Measurements from ENCODE around the gene JAG2. TPM values are rescaled to one million over a fixed set of nuclear protein-coding genes. Genes with fewer than 3 reads are reported as not detected.
A peak's percentile ranks its signal among the peaks of the same experiment; 100 is the strongest.

JAG2 gene
- total RNA-seq, 3 donors from 2014 or later: 4.2 to 15.4 (median 13.1) TPM

GRCh38 chr14:105197211-105197641 is 28.6 kb upstream of the JAG2 start:
- DNase-seq (ENCODE audit: low spot score in 2 of 2): no peak
- Histone ChIP-seq H3K9me3 (no peaks in the 10 kb centered on the region), H3K27ac (peak overlapping the region in 1 of 2 donors; percentile 63), H3K27me3 (peaks cover 9 to 55% of the 10 kb centered on the region in 2 donors), H3K4me3 (peak overlapping the region in 1 of 3 donors; percentile 63), H3K4me1 (peaks cover 6 to 22% of the 10 kb centered on the region in 2 donors), H3K36me3 (no peaks in the 10 kb centered on the region)
- intact Hi-C loops (cut with DNase I; ENCODE audit: low total_unique reads): no loop called here
- no peak for TF ChIP-seq CTCF (IDR thresholded peaks at IDR 0.05)
- no peak for TF ChIP-seq POLR2A (IDR thresholded peaks at IDR 0.05)
- no peak for TF ChIP-seq POLR2AphosphoS5 (IDR thresholded peaks at IDR 0.05)

DNA sequence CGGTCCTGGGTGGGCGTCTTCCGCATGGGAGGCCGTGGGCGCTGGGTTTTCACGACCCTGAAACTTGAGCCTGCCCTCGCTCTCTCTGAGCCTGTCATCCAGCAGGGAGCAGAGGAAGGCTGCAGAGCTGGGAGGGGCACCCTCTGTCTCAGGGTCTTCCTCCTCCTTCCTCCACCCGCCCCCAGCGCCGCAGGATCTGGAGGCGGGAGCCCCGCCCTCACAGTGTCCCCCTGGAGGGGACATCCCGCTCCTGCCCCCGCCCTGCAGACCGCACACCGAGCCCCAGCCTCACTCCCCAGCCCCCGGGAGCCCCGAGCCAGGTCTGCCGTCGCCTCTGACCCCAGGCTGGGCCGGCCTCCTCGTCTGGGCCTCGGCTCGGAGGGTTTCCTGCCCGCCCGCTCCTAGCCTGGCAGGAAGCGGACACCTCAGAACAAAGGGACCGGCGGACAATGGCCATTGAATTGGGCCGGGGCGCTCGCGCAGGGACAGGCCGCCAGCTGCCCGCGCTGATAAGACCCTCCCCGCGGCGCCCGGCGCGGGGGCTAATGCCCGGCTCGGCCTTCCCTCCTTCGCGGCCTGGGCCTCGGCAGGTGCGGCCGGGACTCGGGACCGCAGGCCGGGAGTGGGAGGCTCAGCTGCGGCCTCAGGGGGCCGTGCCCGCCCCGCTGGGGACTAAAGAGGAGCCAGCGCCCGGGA is 27.8 kb upstream of the JAG2 start:
- no peak for DNase-seq (ENCODE audit: low spot score in 2 of 2)
- H3K27me3 ChIP-seq: peaks cover 9 to 54% of the 10 kb centered on the region in 2 donors
- H3K27ac ChIP-seq: peak overlapping the region in 1 of 2 donors; percentile 63
- intact Hi-C loops (cut with DNase I; ENCODE audit: low total_unique reads): no loop called here
- TF ChIP-seq CTCF (IDR thresholded peaks at IDR 0.05): no peak
- no peak for TF ChIP-seq POLR2A (IDR thresholded peaks at IDR 0.05)
- TF ChIP-seq POLR2AphosphoS5 (IDR thresholded peaks at IDR 0.05): no peak
- H3K4me3 ChIP-seq: peak overlapping the region in 2 of 3 donors; percentile 37 to 63
- H3K9me3 ChIP-seq: no peaks in the 10 kb centered on the region
- H3K4me1 ChIP-seq: peaks cover 6 to 22% of the 10 kb centered on the region in 2 donors
- no peaks in the 10 kb centered on the region for H3K36me3 ChIP-seq

GRCh38 chr14:105195522-105196264 is 27.1 kb upstream of the JAG2 start:
- Histone ChIP-seq H3K4me1 (peaks cover 6 to 22% of the 10 kb centered on the region in 2 donors), H3K27me3 (peaks cover 9 to 54% of the 10 kb centered on the region in 2 donors), H3K27ac (peak overlapping the region in 1 of 2 donors; percentile 63), H3K4me3 (peak overlapping the region in 1 of 3 donors; percentile 63), H3K9me3 (no peaks in the 10 kb centered on the region), H3K36me3 (no peaks in the 10 kb centered on the region)
- TF ChIP-seq POLR2A (IDR thresholded peaks at IDR 0.05) (no peak), CTCF (IDR thresholded peaks at IDR 0.05) (no peak), POLR2AphosphoS5 (IDR thresholded peaks at IDR 0.05) (no peak)
- intact Hi-C loops (cut with DNase I; ENCODE audit: low total_unique reads): no loop called here
- DNase-seq (ENCODE audit: low spot score in 2 of 2): no peak

GRCh38 chr14:105195051-105195450 is 26.5 kb upstream of the JAG2 start:
- peaks cover 9 to 49% of the 10 kb centered on the region in 2 donors for H3K27me3 ChIP-seq
- intact Hi-C loops (cut with DNase I; ENCODE audit: low total_unique reads): no loop called here
- no peaks in the 10 kb centered on the region for H3K36me3 ChIP-seq
- H3K4me1 ChIP-seq: peaks cover 6 to 22% of the 10 kb centered on the region in 2 donors
- H3K4me3 ChIP-seq: no peak overlapping the region
- no peak for TF ChIP-seq POLR2A (IDR thresholded peaks at IDR 0.05)
- no peak for TF ChIP-seq POLR2AphosphoS5 (IDR thresholded peaks at IDR 0.05)
- TF ChIP-seq CTCF (IDR thresholded peaks at IDR 0.05): no peak
- DNase-seq (ENCODE audit: low spot score in 2 of 2): no peak
- no peaks in the 10 kb centered on the region for H3K9me3 ChIP-seq
- H3K27ac ChIP-seq: peak overlapping the region in 1 of 2 donors; percentile 7

Data from breast epithelium (tissue), 4 donors.